HEK293T (cell line): ENCODE results near the gene ZFP62.
"Not testable (repeated sequence)": the region's sequence is repeated elsewhere in the genome, so short reads cannot be mapped to it uniquely, and the experiment has no call there.

Experiments
- CTCF ChIA-PET: fragments of 350-600 bp; formaldehyde crosslinking; extraction: SDS; loops from one replicate; lab custom pipeline; 2021; ENCODE audit warnings: antibody characterized with exemption, inconsistent platforms; lab: Yijun Ruan, JAX
- POLR2A ChIA-PET: fragments of 350-600 bp; formaldehyde crosslinking; extraction: SDS; loops from one replicate; lab custom pipeline; 2020; ENCODE audit warnings: antibody characterized with exemption, inconsistent platforms; lab: Yijun Ruan, JAX
- DNase-seq: peaks from one replicate; pipeline ENCODE4 v3.0.0; 2012; ENCODE audit warnings: mixed read lengths; ENCODE audit errors: extremely low spot score
- ARNT ChIP-seq: fragments of 450-650 bp; IDR thresholded peaks from 2 replicates; pipeline ENCODE4 v1.6.1; 2017; ENCODE audit warnings: mild to moderate bottlenecking
- BHLHE40 ChIP-seq: fragments of 450-650 bp; IDR thresholded peaks from 2 replicates; pipeline ENCODE4 v1.6.1; 2016; ENCODE audit warnings: mild to moderate bottlenecking, moderate library complexity, borderline replicate concordance
- CTBP1 ChIP-seq: fragments of 450-650 bp; IDR thresholded peaks from 2 replicates; pipeline ENCODE4 v1.6.1; 2016; ENCODE audit warnings: borderline replicate concordance
- ELF4 ChIP-seq: fragments of 450-650 bp; IDR thresholded peaks from 2 replicates; pipeline ENCODE4 v1.6.1; 2017; ENCODE audit warnings: antibody characterized with exemption
- FOXA1 ChIP-seq: fragments of 450-650 bp; IDR thresholded peaks from 2 replicates; pipeline ENCODE4 v1.6.1; 2016; ENCODE audit warnings: mild to moderate bottlenecking
- FOXK2 ChIP-seq: fragments of 450-650 bp; IDR thresholded peaks from 2 replicates; pipeline ENCODE4 v1.6.1; 2016; ENCODE audit warnings: mild to moderate bottlenecking
- FOXM1 ChIP-seq: fragments of 450-650 bp; IDR thresholded peaks from 2 replicates; pipeline ENCODE4 v1.6.1; 2017; ENCODE audit warnings: mild to moderate bottlenecking, borderline replicate concordance
- HDGF ChIP-seq: fragments of 450-650 bp; IDR thresholded peaks from 2 replicates; pipeline ENCODE4 v1.6.1; 2017; ENCODE audit warnings: antibody characterized with exemption, borderline replicate concordance
- L3MBTL2 ChIP-seq: fragments of 450-650 bp; conservative IDR thresholded peaks from 2 replicates; pipeline ENCODE4 v1.6.1; 2016; ENCODE audit warnings: mild to moderate bottlenecking
- LEF1 ChIP-seq: fragments of 450-650 bp; IDR thresholded peaks from 2 replicates; pipeline ENCODE4 v1.6.1; 2017; ENCODE audit warnings: mild to moderate bottlenecking, borderline replicate concordance
- NFRKB ChIP-seq: fragments of 450-650 bp; IDR thresholded peaks from 2 replicates; pipeline ENCODE4 v1.6.1; 2016; ENCODE audit warnings: mild to moderate bottlenecking, moderate library complexity
- PKNOX1 ChIP-seq: fragments of 450-650 bp; IDR thresholded peaks from 2 replicates; pipeline ENCODE4 v1.6.1; 2016
- SP1 ChIP-seq: fragments of 450-650 bp; IDR thresholded peaks from 2 replicates; pipeline ENCODE4 v1.6.1; 2017
- SUZ12 ChIP-seq: fragments of 450-650 bp; IDR thresholded peaks from 2 replicates; pipeline ENCODE4 v1.6.1; 2016; ENCODE audit warnings: mild to moderate bottlenecking
- TARDBP ChIP-seq: fragments of 450-650 bp; IDR thresholded peaks from 2 replicates; pipeline ENCODE4 v1.6.1; 2016
- ZNF384 ChIP-seq: fragments of 450-650 bp; IDR thresholded peaks from 2 replicates; pipeline ENCODE4 v1.6.1; 2016

Gene ZFP62

GRCh38 chr5:180908400-180908799, 47.3 kb upstream of the ZFP62 start:
- DNase-seq: no peak
- TF ChIP-seq FOXM1 (no peak), ZNF384 (no peak), LEF1 (no peak), HDGF (no peak)
- ChIA-PET POLR2A (no interaction called here), CTCF (interaction anchor here (0.8 kb wide), 1 partner anchor 35 kb away, joined by 4 read pairs; no protein-coding TSS in a partner anchor)

- TF ChIP-seq NFRKB: no peak
- no peak for TF ChIP-seq FOXK2
- no peak for TF ChIP-seq FOXA1
- no peak for TF ChIP-seq LEF1
- CTCF ChIA-PET: no interaction called here
- DNase-seq: no peak
- POLR2A ChIA-PET: no interaction called here
Measured at GRCh38 chr5:180901319-180902009, 40.4 kb upstream of the ZFP62 start.

GRCh38 chr5:180900178-180900577, 39.1 kb upstream of the ZFP62 start:
- POLR2A ChIA-PET: no interaction called here
- DNase-seq: no peak
- CTCF ChIA-PET: interaction anchor here (0.6 kb wide), 1 partner anchor 265 kb away, joined by 5 read pairs; no protein-coding TSS in a partner anchor

GRCh38 chr5:180898621-180899246, 37.7 kb upstream of the ZFP62 start, which contains the start of gene BTNL8:
Gene BTNL8, plus strand, starts transcription at chr5:180899159. Its CDS starts 152 bp downstream, at chr5:180899311.
- POLR2A ChIA-PET: no interaction called here
- no peak for DNase-seq
- CTCF ChIA-PET: no interaction called here
- TF ChIP-seq FOXK2 (no peak), ELF4 (no peak), HDGF (no peak), L3MBTL2 (no peak), NFRKB (no peak), ARNT (no peak), FOXA1 (no peak), PKNOX1 (no peak), ZNF384 (no peak), SUZ12 (no peak), CTBP1 (no peak), BHLHE40 (no peak), TARDBP (no peak), LEF1 (no peak), SP1 (no peak), FOXM1 (no peak)

More at GRCh38 chr5:180900178-180900577, 39.1 kb upstream of the ZFP62 start:
- TF ChIP-seq TARDBP: no peak
- no peak for TF ChIP-seq L3MBTL2
- no peak for TF ChIP-seq FOXK2
- no peak for TF ChIP-seq SP1
- no peak for TF ChIP-seq PKNOX1
- no peak for TF ChIP-seq NFRKB
- no peak for TF ChIP-seq CTBP1
- TF ChIP-seq FOXM1: no peak
- no peak for TF ChIP-seq SUZ12

GRCh38 chr5:180895330-180895729, 34.3 kb upstream of the ZFP62 start:
- CTCF ChIA-PET, DNase-seq, POLR2A ChIA-PET: not testable (repeated sequence)

GRCh38 chr5:180889381-180889780, 28.3 kb upstream of the ZFP62 start:
- CTCF ChIA-PET: no interaction called here
- POLR2A ChIA-PET: no interaction called here
- DNase-seq: no peak
- TF ChIP-seq FOXK2 (no peak), CTBP1 (no peak), TARDBP (no peak), L3MBTL2 (no peak), LEF1 (no peak), FOXM1 (no peak)

DNA sequence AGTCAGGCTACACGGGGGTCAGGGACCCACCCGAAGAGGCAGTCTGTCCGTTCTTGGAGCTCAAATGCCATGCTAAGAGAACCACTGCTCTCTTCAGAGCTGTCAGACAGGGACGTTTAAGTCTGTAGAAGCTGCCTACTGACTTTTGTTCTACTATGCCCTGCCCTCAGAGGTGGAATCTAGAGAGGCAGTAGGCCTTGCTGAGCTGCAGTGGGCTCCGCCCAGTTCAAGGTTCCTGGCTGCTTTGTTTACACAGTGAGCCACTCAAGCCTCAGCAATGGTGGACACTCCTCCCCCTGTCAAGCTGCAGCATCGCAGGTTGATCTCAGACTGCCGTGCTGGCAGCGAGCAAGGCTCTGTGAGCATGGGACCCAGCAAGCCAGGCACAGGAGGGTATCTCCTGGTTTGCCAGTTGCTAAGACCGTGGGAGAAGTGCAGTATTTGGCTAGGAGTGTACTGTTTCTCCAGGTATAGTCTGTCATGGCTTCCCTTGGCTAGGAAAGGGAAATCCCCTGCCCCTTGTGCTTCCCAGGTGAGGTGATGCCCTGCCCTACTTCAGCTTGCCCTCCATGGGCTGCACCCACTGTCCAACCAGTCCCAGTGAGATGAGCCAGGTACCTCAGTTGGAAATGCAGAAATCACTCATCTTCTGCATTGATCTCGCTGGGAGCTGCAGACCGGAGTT, 24.9 kb upstream of the ZFP62 start:
- CTCF ChIA-PET, DNase-seq, POLR2A ChIA-PET: not testable (repeated sequence)
